Body of pancreas (tissue), 4 donors: Measurements from ENCODE around the gene PSMD1.

Experiments
- POLR2A ChIP-seq, 3 donors: fragments of 450-650 bp; IDR thresholded peaks; one replicate each; pipeline ENCODE4 v1.6.1; 2016; ENCODE audit warnings: antibody characterized with exemption in 3 of 3, mild to moderate bottlenecking in 2 of 3
- TF ChIP-seq, protein P1 (sequence below), 7 experiments: fragments of 450-650 bp in 4 of 7; fragments of 200-600 bp in 3 of 7; sonication (generic) in 3 of 7; IDR thresholded peaks; one replicate each; pipeline ENCODE4 v1.5.1; 2016 to 2019; ENCODE audit warnings: antibody characterized with exemption in 7 of 7

DNA sequence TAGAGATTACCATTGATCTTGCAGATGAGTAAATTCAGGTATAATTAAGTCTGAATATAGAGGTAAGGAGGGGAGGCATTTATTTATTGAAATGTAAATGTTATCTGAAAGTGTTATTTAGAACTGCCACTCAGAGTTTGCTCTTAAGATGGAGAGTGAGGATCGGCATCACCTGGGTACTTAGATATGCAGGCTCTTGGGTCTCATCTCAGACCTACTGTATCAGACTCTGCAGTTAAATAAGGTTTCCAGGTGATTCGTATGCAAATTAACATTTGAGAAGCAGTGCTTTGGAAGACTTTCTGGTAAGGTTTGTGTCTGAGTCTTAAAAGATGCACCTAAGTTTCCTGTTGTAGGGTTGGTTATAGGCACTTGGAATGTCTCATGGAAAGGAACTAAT lies 59.0 kb downstream of the PSMD1 start:
- TF ChIP-seq, protein P1, sequence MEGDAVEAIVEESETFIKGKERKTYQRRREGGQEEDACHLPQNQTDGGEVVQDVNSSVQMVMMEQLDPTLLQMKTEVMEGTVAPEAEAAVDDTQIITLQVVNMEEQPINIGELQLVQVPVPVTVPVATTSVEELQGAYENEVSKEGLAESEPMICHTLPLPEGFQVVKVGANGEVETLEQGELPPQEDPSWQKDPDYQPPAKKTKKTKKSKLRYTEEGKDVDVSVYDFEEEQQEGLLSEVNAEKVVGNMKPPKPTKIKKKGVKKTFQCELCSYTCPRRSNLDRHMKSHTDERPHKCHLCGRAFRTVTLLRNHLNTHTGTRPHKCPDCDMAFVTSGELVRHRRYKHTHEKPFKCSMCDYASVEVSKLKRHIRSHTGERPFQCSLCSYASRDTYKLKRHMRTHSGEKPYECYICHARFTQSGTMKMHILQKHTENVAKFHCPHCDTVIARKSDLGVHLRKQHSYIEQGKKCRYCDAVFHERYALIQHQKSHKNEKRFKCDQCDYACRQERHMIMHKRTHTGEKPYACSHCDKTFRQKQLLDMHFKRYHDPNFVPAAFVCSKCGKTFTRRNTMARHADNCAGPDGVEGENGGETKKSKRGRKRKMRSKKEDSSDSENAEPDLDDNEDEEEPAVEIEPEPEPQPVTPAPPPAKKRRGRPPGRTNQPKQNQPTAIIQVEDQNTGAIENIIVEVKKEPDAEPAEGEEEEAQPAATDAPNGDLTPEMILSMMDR (IDR thresholded peaks at IDR 0.05): no peak
- TF ChIP-seq POLR2A (IDR thresholded peaks at IDR 0.05): no peak
